K562 (cell line): Measurements from ENCODE around the gene TMEM222. TPM values are rescaled to one million over a fixed set of nuclear protein-coding genes. Genes with fewer than 3 reads are reported as not detected.

Experiments
- KDM4B ChIP-seq, 2 experiments: fragments of 450-650 bp in 1 of 2; sonication (generic) in 1 of 2; IDR thresholded peaks; 2 replicates each; pipeline ENCODE4 v1.6.1; 2016 to 2017; ENCODE audit warnings: borderline replicate concordance in 2 of 2, antibody characterized with exemption in 1 of 2, low read depth in 1 of 2, mild to moderate bottlenecking in 1 of 2
- MGA ChIP-seq: fragments of 450-650 bp; IDR thresholded peaks from 2 replicates; pipeline ENCODE4 v1.6.1; 2016; ENCODE audit warnings: mild to moderate bottlenecking, moderate library complexity
- SRSF3 ChIP-seq: fragments of 200-400 bp; formaldehyde crosslinking; IDR thresholded peaks from 2 replicates; pipeline ENCODE4 v1.6.1; 2016; ENCODE audit warnings: mild to moderate bottlenecking, low read length, moderate library complexity; ENCODE audit not compliant: insufficient read depth
- TFAM ChIP-seq: fragments of 250-450 bp; sonication (Bioruptor Pico); conservative IDR thresholded peaks from 2 replicates; pipeline ENCODE4 v1.5.0; 2021; ENCODE audit warnings: mild to moderate bottlenecking, moderate library complexity
- ZBED1 ChIP-seq: IDR thresholded peaks from 2 replicates; pipeline ENCODE4 v1.6.1; 2014
- ZNF3 ChIP-seq: fragments of 250-450 bp; sonication (Bioruptor Pico); IDR thresholded peaks from 2 replicates; pipeline ENCODE4 v1.5.0; 2021; ENCODE audit warnings: mild to moderate bottlenecking, moderate library complexity
- ZNF407 ChIP-seq: fragments of 450-650 bp; IDR thresholded peaks from 2 replicates; pipeline ENCODE4 v1.6.1; 2016; ENCODE audit warnings: low read depth
- polyA plus RNA-seq, 8 experiments: library from polyadenylated mRNA; depleted of rRNA in 4 of 8; stranded (reverse) in 5 of 8; unstranded in 3 of 8; fragments of >200 nt; fragmentation: Nextera tagmentation in 2 of 8; fragmentation: Illumina TruSeq in 1 of 8; extraction: Ambion mirVana in 2 of 8; extraction: Trizol in 1 of 8; gene quantifications; 2 replicates each; pipeline versions ENCODE4 v1.2.1 to v1.2.3, GENCODE V29; 2011 to 2014; ENCODE audit warnings: inconsistent platforms in 1 of 8, missing spikeins in 1 of 8
- total RNA-seq, 7 experiments: library from RNA; depleted of rRNA in 6 of 7; stranded (reverse); fragments of >200 nt in 6 of 7; fragmentation: Illumina TruSeq in 2 of 7; extraction: Trizol in 2 of 7; gene quantifications; 2 replicates each; pipeline versions ENCODE4 v1.2.1 to v1.2.3, GENCODE V29; 2011 to 2021; ENCODE audit warnings: low replicate concordance in 1 of 7

Gene TMEM222
- total and polyA plus RNA-seq, 9 of the 15 experiments (the other 6 are each of a cell fraction or from before 2014, with no cell fraction given), result 6.9 to 48.0 (median 32.8) TPM

DNA sequence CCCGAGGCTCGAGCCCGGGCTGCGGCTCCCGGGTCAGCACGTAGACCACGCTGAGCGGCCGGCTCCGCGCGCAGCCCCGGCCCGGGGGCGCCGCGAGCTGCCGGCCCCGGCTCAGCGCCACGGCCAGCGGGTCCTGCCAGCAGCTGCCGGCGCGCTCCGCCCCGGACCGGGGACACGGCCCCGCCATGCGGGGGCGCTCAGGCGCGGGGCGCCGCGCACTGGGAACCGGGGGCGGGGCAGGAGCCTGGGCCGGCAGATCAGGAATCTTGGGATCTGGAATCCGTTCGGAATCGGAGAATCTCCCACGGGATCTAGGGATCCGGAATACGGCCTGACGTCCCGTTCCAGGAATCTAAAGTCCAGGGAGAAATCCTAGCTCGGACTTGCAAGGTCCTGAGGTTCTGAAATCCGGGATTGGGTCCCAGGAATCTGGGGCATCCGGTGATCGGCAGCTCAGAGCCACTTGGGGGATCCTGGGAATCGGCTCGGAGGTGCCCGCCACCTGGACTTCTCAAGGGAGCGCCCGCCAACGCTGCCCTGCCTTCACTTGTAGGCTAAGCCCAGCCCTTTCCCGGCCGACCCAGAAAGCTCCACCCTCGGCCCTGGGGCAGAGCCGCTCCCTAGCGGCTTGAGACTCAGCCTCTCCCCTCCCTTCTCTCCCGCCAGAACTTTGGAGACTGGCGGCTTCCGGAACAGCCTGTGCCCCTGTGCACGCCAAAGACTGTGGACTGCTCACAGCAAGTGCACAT is 44.6 kb downstream of the TMEM222 start, which contains the start of gene MAP3K6 (continued):
- peak in 1 of 2 experiments; percentile 62; a peak in 1 of 4 replicates for TF ChIP-seq KDM4B (IDR thresholded peaks at IDR 0.05; ENCODE audit: borderline replicate concordance in 2 of 2, low read depth in 1 of 2)
- TF ChIP-seq ZNF3 (CRISPR knock-in tag), result no peak
- TF ChIP-seq ZBED1, result no peak
- no peak for TF ChIP-seq TFAM (CRISPR knock-in tag)
- no peak for TF ChIP-seq ZNF407
- no peak for TF ChIP-seq SRSF3
- no peak for TF ChIP-seq MGA
